Thyroid gland (tissue), 4 donors: Measurements from ENCODE around the gene VWA2. TPM values are rescaled to one million over a fixed set of nuclear protein-coding genes. Genes with fewer than 3 reads are reported as not detected.
A peak's percentile ranks its signal among the peaks of the same experiment; 100 is the strongest.

ENCODE experiments used
- DNase-seq, 2 donors: peaks; one replicate each; pipeline ENCODE4 v3.0.0-alpha.2; 2019
- H3K27ac ChIP-seq, 3 donors: fragments of 200-600 bp; sonication (generic); 1 replicate in 2 of 3; 2 replicates in 1 of 3; pipeline ENCODE4 v1.5.1; 2016 to 2019; ENCODE audit warnings: mild to moderate bottlenecking in 1 of 3, moderate library complexity in 1 of 3
- H3K27me3 ChIP-seq: fragments of 200-600 bp; sonication (generic); one replicate; pipeline ENCODE4 v1.5.1; 2019
- H3K36me3 ChIP-seq, 2 donors: fragments of 200-600 bp; sonication (generic); one replicate each; pipeline ENCODE4 v1.5.1; 2016 to 2019
- H3K4me1 ChIP-seq, 2 donors: fragments of 200-600 bp; sonication (generic); one replicate each; pipeline ENCODE4 v1.5.1; 2017 to 2019
- H3K4me3 ChIP-seq, 3 donors: fragments of 200-600 bp; sonication (generic); replicated peaks in 1 of 3; 1 replicate in 2 of 3; 2 replicates in 1 of 3; pipeline ENCODE4 v1.5.1; 2016; ENCODE audit warnings: mild to moderate bottlenecking in 1 of 3
- H3K9me3 ChIP-seq: fragments of 200-600 bp; sonication (generic); one replicate; pipeline ENCODE4 v1.5.1; 2017
- POLR2A ChIP-seq, 2 donors: fragments of 450-650 bp; IDR thresholded peaks; one replicate each; pipeline ENCODE4 v1.6.1; 2017; ENCODE audit warnings: antibody characterized with exemption in 2 of 2, mild to moderate bottlenecking in 2 of 2, moderate library complexity in 1 of 2
- WGBS, 2 donors: methylation state at CpG; one replicate each; pipeline ENCODE4 v1.1.5; 2017; 5-methylcytosine and 5-hydroxymethylcytosine counted together
- intact Hi-C: fragments of 100-400 bp; cut with DNase I; formaldehyde crosslinking; loops from one replicate; pipeline ENCODE4 v1.15.1; 2023
- total RNA-seq, 4 donors: library from RNA; depleted of rRNA; stranded (reverse); fragments of >200 nt; gene quantifications; one replicate each; pipeline ENCODE4 v1.2.3, GENCODE V29; 2016
- TF ChIP-seq, protein P1 (sequence below), 6 experiments: fragments of 200-600 bp in 3 of 6; fragments of 450-650 bp in 3 of 6; sonication (generic) in 3 of 6; IDR thresholded peaks; one replicate each; pipeline ENCODE4 v1.5.1; 2016 to 2019; ENCODE audit warnings: antibody characterized with exemption in 6 of 6, mild to moderate bottlenecking in 2 of 6, inconsistent platforms in 1 of 6, moderate library complexity in 1 of 6

The VWA2 gene, protein sequence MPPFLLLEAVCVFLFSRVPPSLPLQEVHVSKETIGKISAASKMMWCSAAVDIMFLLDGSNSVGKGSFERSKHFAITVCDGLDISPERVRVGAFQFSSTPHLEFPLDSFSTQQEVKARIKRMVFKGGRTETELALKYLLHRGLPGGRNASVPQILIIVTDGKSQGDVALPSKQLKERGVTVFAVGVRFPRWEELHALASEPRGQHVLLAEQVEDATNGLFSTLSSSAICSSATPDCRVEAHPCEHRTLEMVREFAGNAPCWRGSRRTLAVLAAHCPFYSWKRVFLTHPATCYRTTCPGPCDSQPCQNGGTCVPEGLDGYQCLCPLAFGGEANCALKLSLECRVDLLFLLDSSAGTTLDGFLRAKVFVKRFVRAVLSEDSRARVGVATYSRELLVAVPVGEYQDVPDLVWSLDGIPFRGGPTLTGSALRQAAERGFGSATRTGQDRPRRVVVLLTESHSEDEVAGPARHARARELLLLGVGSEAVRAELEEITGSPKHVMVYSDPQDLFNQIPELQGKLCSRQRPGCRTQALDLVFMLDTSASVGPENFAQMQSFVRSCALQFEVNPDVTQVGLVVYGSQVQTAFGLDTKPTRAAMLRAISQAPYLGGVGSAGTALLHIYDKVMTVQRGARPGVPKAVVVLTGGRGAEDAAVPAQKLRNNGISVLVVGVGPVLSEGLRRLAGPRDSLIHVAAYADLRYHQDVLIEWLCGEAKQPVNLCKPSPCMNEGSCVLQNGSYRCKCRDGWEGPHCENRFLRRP
- total RNA-seq = under 1 TPM in 2 of 4 donors, not detected in 2; 0.13 to 0.22 TPM

DNA sequence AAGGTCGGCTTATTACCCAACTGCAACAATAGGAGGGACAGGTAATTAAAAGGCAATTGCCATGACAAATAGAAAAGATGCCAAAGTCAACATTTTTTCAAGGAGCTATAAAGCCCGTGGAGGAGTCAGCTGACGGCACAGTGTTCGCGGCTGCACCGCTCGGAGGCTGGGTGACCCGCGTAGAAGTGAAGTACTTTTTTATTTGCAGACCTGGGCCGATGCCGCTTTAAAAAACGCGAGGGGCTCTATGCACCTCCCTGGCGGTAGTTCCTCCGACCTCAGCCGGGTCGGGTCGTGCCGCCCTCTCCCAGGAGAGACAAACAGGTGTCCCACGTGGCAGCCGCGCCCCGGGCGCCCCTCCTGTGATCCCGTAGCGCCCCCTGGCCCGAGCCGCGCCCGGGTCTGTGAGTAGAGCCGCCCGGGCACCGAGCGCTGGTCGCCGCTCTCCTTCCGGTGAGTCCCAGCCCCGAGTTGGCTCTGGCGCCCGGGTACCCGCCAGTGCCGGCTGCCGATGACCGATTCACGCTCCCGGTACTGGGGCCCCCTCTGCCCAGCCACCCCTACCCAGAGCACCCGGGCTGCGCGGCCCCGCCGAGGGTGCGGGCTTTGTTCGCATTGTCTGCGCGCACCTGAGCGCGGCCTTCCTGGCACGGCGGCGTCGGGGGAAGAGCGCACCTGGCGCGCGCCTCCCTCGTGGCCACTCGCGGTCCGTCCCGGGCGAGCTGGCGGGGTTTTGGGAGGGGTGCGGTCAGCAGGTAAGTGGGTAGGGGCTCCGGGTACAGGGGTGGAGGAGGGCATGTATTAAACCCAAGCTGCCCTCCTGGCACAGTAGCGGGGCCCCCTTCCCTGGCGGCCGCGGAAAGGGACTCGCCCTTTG lies at the start of gene VWA2:
Gene VWA2, plus strand, starts transcription at position 138 of the 877 bp plus-strand sequence. CDS start 9,460 bp downstream, outside the sequence.
- peak; percentile 47 to 48 for DNase-seq
- intact Hi-C loops = no loop called here
- WGBS, 2 donors = 1 to 9% methylated on average over 16 to 18 of the region's 79 CpGs

DNA sequence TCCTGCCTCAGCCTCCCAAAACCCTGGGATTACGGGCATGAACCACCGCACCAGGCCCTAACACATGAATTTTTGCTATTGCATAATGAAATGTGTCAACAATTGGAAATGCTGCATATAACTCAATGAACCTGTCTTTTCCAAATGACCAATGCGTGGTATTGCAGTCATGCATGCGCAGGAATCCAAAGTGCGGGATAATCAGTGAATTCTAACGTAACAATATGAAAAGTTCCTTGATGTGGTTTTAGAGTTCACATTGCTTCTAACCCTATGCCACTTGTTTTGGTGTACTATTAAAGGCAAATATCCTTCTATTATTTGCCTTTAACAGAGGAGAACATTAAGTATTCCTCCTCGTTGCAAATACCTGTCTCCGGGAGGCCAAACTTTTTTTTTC lies 49.4 kb upstream of the VWA2 start:
- intact Hi-C loops = no loop called here
- Histone ChIP-seq H3K27me3 (no peaks in the 10 kb centered on the region), H3K4me1 (no peaks in the 10 kb centered on the region), H3K9me3 (no peaks in the 10 kb centered on the region), H3K36me3 (no peaks in the 10 kb centered on the region), H3K4me3 (no peak overlapping the region), H3K27ac (no peak overlapping the region)
- no peak for DNase-seq
- 93 to 96% methylated on average over 8 of the region's 8 CpGs for WGBS, 2 donors
- TF ChIP-seq, protein P1, sequence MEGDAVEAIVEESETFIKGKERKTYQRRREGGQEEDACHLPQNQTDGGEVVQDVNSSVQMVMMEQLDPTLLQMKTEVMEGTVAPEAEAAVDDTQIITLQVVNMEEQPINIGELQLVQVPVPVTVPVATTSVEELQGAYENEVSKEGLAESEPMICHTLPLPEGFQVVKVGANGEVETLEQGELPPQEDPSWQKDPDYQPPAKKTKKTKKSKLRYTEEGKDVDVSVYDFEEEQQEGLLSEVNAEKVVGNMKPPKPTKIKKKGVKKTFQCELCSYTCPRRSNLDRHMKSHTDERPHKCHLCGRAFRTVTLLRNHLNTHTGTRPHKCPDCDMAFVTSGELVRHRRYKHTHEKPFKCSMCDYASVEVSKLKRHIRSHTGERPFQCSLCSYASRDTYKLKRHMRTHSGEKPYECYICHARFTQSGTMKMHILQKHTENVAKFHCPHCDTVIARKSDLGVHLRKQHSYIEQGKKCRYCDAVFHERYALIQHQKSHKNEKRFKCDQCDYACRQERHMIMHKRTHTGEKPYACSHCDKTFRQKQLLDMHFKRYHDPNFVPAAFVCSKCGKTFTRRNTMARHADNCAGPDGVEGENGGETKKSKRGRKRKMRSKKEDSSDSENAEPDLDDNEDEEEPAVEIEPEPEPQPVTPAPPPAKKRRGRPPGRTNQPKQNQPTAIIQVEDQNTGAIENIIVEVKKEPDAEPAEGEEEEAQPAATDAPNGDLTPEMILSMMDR (IDR thresholded peaks at IDR 0.05) = no peak

More for the DNA sequence above, at the start of gene VWA2:
- H3K27me3 ChIP-seq = no peaks in the 10 kb centered on the region
- H3K4me1 ChIP-seq = peaks cover 0 to 10% of the 10 kb centered on the region in 2 donors
- H3K27ac ChIP-seq = no peak within 1 kb of the TSS
- H3K36me3 ChIP-seq = no peaks in the 10 kb centered on the region
- no peaks in the 10 kb centered on the region for H3K9me3 ChIP-seq
- no peak for TF ChIP-seq POLR2A (IDR thresholded peaks at IDR 0.05)
- TF ChIP-seq, protein P1 (IDR thresholded peaks at IDR 0.05) = peak in 2 of 6 experiments; percentile 28 to 29
- peak within 1 kb of the TSS in 2 of 3 donors; percentile 37 for H3K4me3 ChIP-seq

GRCh38 chr10:114195079-114195478 lies 44.0 kb upstream of the VWA2 start:
- 83 to 90% methylated on average over 2 of the region's 2 CpGs for WGBS, 2 donors
- H3K36me3 ChIP-seq = no peaks in the 10 kb centered on the region
- TF ChIP-seq POLR2A (IDR thresholded peaks at IDR 0.05) = no peak
- TF ChIP-seq, protein P1 (IDR thresholded peaks at IDR 0.05) = no peak
- no peak overlapping the region for H3K4me3 ChIP-seq
- no peaks in the 10 kb centered on the region for H3K4me1 ChIP-seq
- DNase-seq = no peak
- intact Hi-C loops = no loop called here
- H3K27me3 ChIP-seq = no peaks in the 10 kb centered on the region
- no peaks in the 10 kb centered on the region for H3K9me3 ChIP-seq
- H3K27ac ChIP-seq = no peak overlapping the region

GRCh38 chr10:114199239-114199638 lies 39.8 kb upstream of the VWA2 start:
- TF ChIP-seq, protein P1 (IDR thresholded peaks at IDR 0.05) = no peak
- no peak for TF ChIP-seq POLR2A (IDR thresholded peaks at IDR 0.05)
- Histone ChIP-seq H3K9me3 (no peaks in the 10 kb centered on the region), H3K27me3 (no peaks in the 10 kb centered on the region), H3K4me3 (no peak overlapping the region), H3K4me1 (no peaks in the 10 kb centered on the region), H3K27ac (no peak overlapping the region), H3K36me3 (no peaks in the 10 kb centered on the region)
- intact Hi-C loops = no loop called here
- 87 to 90% methylated on average over 4 of the region's 4 CpGs for WGBS, 2 donors
- DNase-seq = no peak
